Fibroblast of upper back skin (primary cell): ENCODE results near the gene MAGI2.
A peak's percentile ranks its signal among the peaks of the same experiment; 100 is the strongest.

Experiments used
- DNase-seq: peaks from one replicate; pipeline ENCODE4 v3.0.0-alpha.2; 2013

MAGI2 gene

GRCh38 chr7:78195281-78195680 lies 1258.2 kb downstream of the MAGI2 start:
- no peak for DNase-seq

DNA sequence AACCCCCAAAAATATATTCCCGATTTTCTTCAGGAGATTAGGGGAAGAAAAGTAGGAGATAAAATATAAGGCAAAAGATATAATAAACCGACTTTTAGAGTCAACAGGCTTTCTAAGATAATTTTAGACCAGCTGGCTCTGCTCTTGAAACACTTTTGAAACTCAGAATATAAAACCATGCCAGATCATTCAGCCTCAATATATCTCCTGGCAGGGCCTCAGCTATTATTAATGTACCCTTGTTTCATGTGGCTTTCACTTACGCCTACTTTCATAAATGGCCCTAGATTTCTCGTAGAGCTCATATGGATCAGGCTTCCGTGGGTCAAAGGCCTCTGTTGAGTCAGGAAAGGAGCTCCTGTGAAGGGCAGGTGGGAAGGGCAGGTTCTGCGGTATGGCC lies 1258.9 kb downstream of the MAGI2 start:
- DNase-seq, result no peak

GRCh38 chr7:78191475-78192079 lies 1261.9 kb downstream of the MAGI2 start:
- no peak for DNase-seq

DNA sequence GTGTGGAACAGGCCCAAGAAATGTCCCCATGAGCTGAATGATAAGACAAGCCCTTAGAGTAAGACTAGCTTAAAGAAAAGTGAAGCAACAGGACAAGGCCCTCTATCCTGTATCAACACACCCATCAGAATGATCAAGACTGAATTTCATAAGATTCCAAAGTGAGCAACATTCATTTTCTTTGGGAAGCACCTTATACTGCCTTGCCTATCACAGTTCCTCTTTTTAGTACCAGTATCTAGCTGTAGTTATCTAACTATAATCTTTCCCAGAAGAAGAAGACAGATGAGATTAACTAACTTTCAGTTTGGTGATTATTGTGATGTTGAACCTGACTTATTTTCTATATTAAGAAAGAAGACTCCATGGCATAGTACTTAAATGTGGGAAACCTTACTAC lies 1263.7 kb downstream of the MAGI2 start:
- DNase-seq, result no peak

DNA sequence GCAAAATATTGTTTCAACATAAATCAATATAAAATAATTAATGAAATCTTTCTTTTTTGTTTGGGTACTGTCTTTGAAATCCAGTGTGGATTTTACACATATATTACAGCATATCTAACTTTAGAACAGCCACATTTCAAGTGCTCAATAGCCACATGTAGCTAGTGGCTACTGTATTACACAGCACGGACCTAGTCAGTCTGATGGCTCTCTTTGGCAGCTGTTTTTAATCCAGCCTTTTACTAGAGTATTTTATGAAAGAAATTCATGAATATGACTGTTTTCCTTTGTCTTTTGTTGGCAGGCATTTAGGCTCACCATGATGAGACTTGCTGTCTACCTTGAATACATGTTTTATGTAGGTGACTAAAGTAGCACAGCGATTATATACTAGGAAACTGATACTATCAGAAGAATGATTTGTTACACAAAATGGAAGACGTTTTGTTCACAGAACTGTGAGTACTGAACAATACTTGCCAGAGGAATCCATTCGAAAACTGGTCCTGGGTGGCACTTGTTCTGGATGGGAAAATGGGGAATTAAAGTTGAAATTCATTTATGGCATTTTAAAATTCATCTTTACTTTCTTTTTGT lies 1268.2 kb downstream of the MAGI2 start:
- DNase-seq, result no peak

DNA sequence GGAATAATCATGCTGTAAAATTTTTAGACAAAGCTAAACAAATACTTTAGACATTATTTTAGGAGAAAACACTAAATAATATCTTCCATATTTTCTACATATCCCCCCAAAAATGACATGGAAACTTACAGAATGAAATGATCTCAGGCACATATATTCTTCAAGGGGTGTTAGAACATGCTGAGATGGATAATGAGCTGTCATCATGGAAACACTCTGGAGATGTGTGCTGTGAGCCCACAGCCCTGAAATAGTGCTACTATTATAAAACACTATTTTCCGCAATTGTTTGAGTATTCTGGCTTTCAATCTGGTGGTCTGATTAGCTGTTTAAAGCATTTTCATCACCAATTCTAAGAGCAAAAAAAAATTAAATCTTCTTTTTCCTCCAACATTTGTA lies 1269.2 kb downstream of the MAGI2 start:
- DNase-seq, result no peak

- DNase-seq, result no peak
Measured at GRCh38 chr7:78179827-78180477, 1273.5 kb downstream of the MAGI2 start.

DNA sequence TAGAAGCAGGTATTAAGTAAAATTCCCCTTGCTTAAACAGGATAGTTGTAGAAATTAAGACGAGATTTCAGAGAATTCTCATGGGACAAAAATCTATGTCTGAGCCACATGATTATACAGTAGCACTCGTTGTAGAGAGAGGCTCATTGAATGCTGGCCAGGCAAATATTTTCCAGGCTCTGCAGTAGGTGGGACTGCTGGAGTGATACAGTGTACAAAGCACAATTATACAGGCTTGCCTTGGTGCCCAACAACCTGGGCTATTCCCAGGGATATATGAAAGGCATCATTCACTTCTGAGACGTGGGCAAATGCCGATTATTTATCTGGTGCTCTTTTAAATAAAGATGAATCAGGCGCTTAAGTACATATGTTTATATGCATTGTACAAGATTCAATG lies 1274.3 kb downstream of the MAGI2 start:
- no peak for DNase-seq

DNA sequence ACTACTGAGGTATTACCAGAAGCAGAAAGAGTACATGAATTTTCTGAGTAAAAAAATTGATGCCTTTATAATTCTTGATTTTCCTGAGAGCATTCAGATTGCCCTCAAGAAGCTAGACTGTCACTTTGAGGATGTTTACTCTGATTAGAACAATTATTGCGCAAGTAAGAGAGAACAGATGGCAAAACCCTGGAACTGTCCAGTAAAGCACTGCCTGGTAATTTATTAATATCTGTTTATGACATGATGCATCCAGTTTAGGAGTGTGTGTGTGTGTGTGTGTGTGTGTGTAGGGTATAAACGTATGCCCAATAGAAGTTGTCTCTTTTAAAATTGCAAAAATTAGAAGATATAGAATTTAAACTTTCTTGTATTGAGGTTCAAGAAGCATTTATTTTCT lies 1275.1 kb downstream of the MAGI2 start:
- DNase-seq, result no peak

DNA sequence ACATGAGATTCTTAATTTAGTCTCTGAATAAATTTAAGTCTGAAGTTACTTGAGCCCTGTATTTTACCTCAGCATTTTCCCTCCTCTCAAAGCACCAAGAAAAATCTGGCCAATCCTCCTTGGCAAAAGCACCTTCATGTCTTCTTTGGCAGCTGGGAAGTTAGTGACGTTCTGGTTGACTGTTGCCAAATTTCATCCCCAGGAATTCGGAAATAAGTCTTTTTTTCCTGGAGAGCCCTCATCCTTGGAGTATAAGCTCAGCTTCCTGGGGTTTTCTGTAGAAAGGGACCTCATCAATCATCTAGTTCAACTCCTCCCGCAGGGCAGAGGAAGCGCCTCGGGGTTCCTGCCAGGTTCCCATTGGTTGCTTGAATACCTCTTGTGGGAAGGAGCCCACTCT lies 1277.3 kb downstream of the MAGI2 start:
- peak; percentile 84 for DNase-seq

- DNase-seq, result no peak
Measured at GRCh38 chr7:78175330-78176100, 1278.0 kb downstream of the MAGI2 start.

DNA sequence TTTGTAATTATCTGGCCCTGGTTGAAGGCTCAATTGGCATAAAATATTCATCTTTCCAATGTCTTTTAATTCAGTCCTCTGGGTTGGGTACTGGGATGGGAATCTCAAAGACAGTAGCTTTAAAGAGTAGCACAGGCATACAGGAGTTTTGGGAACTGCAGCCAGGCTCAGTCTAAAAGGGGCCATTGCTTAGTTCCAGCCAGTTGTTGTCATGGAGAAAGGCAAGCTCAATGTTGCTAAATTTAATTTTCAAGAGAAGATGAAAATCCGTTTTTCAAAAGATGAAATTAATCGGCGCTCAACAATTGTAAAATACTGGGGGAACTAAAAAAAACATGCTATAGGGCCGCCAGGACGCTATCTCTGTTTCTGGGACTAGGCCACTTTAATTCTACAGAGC lies 1279.8 kb downstream of the MAGI2 start:
- DNase-seq, result no peak

GRCh38 chr7:78172933-78173591 lies 1280.4 kb downstream of the MAGI2 start:
- DNase-seq, result no peak

DNA sequence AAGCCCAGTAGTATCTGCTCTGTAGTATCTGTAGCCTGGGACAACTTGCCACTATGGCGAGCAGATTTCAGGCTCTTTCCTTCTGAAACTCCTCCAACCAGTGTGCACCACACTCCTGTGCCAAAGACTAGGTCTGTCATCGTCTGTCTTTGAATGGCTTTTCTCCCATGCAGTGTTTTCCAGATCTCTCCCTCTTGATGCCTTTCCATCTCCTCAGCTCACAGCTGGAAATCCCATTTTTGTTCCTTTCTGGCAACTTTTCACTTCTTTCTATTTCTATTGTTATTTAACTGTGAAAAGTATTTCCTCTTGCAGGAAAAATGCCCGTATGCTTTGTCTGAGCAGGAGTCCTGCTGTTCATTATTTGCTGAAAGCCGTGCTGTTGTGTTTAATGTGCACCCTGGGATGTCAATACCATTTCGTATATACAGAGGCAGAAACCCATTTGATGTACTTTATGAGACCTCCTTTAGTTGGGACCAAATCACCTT lies 1281.2 kb downstream of the MAGI2 start:
- DNase-seq, result no peak

GRCh38 chr7:78171398-78171797 lies 1282.1 kb downstream of the MAGI2 start:
- DNase-seq, result no peak

DNA sequence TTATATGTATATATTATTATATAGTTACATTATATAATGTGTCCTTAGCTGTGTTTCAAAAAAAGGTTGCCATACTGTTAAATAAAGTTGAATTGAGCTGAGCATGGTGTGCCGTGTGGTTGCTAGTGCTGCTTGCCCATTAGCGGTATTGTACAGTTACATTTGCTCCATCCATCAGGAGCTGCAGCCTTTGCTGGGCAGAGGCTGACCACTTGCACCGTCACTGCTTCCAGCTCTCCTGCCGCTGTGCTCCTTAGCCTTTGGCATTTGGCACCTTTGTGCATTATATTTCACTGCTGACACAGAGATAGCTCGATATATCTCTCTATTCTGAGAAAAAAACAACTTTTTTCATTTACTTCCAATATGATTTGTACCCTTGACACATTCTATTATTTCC lies 1282.7 kb downstream of the MAGI2 start:
- no peak for DNase-seq

GRCh38 chr7:78169992-78170391 lies 1283.5 kb downstream of the MAGI2 start:
- DNase-seq, result no peak

DNA sequence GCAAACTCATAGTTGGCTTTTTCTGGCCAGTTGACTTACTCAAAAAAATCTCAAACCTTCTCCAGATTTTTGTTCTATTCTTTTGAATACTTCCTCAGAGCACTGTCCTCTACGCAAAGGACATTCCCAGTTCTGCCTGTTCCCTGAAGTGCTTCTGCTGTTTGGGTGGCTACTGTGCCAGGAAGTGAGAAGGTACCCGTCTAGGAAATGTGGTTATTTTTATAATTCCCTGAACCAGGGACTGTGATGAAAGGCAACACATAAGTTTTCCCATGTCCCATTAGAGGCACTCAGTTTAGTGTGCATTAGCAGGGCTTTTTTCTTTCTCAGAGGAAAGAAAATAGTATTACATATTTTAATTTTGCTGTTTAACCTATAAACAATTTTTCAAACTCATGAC lies 1284.6 kb downstream of the MAGI2 start:
- DNase-seq, result no peak

GRCh38 chr7:78167860-78168259 lies 1285.6 kb downstream of the MAGI2 start:
- DNase-seq, result no peak

- no peak for DNase-seq
Measured at GRCh38 chr7:78165854-78166253, 1287.6 kb downstream of the MAGI2 start.

GRCh38 chr7:78165454-78165853 lies 1288.0 kb downstream of the MAGI2 start:
- DNase-seq, result no peak

GRCh38 chr7:78164459-78164858 lies 1289.0 kb downstream of the MAGI2 start:
- DNase-seq, result no peak

DNA sequence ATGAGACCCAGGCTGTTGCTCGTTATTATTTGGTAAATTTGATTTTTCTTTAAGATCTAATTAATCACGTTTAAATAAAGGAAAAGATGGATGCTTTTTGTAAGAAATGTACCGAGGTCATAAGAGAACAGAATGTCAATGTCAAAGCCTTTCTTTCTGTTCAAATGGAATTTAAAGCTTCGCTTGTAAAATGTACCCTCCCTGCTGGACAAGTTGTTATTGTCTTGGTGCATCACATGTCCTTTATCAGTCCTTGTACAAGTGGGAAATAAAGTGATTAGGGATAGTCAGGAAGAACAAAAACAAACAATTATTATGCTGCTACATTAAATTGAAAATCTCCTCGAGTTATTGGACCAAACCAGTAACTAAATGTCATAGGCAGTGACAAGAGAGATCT lies 1291.7 kb downstream of the MAGI2 start:
- DNase-seq, result no peak
